SKM-1 treated with dmso at 0.1 percent for 144 hours (cell line): ENCODE data around the gene AGPS.

ENCODE experiments used
- DNase-seq: peaks from one replicate; lab custom pipeline; 2025; ENCODE audit not compliant: unreplicated experiment; lab: John Stamatoyannopoulos, UW

The AGPS gene

GRCh38 chr2:177520324-177520723 is 127.8 kb downstream of the AGPS start:
- no peak for DNase-seq

GRCh38 chr2:177523781-177524180 is 131.2 kb downstream of the AGPS start:
- no peak for DNase-seq

- DNase-seq: no peak
Measured at GRCh38 chr2:177525351-177525924, 132.9 kb downstream of the AGPS start.

GRCh38 chr2:177528351-177528933 is 135.9 kb downstream of the AGPS start:
- no peak for DNase-seq

- DNase-seq: no peak
Measured at GRCh38 chr2:177529166-177529565, 136.6 kb downstream of the AGPS start.

- no peak for DNase-seq
Measured at GRCh38 chr2:177530561-177530960, 138.0 kb downstream of the AGPS start.

- DNase-seq: no peak
Measured at GRCh38 chr2:177531706-177532105, 139.1 kb downstream of the AGPS start.

- DNase-seq: no peak
Measured at GRCh38 chr2:177532567-177532966, 140.0 kb downstream of the AGPS start.

- no peak for DNase-seq
Measured at GRCh38 chr2:177533253-177533652, 140.7 kb downstream of the AGPS start.

GRCh38 chr2:177535000-177535399 is 142.4 kb downstream of the AGPS start:
- DNase-seq: no peak

- DNase-seq: no peak
Measured at GRCh38 chr2:177535958-177536504, 143.5 kb downstream of the AGPS start.

- no peak for DNase-seq
Measured at GRCh38 chr2:177537213-177537612, 144.6 kb downstream of the AGPS start.

- DNase-seq: no peak
Measured at GRCh38 chr2:177537636-177538035, 145.1 kb downstream of the AGPS start.

GRCh38 chr2:177538323-177538722 is 145.8 kb downstream of the AGPS start:
- no peak for DNase-seq

- DNase-seq: no peak
Measured at GRCh38 chr2:177540283-177540682, 147.7 kb downstream of the AGPS start.

- DNase-seq: no peak
Measured at GRCh38 chr2:177541258-177541991, 148.9 kb downstream of the AGPS start.

GRCh38 chr2:177542396-177542795 is 149.8 kb downstream of the AGPS start:
- no peak for DNase-seq

- no peak for DNase-seq
Measured at GRCh38 chr2:177543007-177543760, 150.6 kb downstream of the AGPS start.

GRCh38 chr2:177545143-177545542 is 152.6 kb downstream of the AGPS start:
- no peak for DNase-seq

- no peak for DNase-seq
Measured at GRCh38 chr2:177545981-177546585, 153.5 kb downstream of the AGPS start.

- DNase-seq: no peak
Measured at GRCh38 chr2:177547122-177547521, 154.5 kb downstream of the AGPS start.
